ENCODE results near the gene ABHD11.
A peak's percentile ranks its signal among the peaks of the same experiment; 100 is the strongest.
"Not testable (repeated sequence)": the region's sequence is repeated elsewhere in the genome, so short reads cannot be mapped to it uniquely, and the experiment has no call there.

ABHD11 gene

GRCh38 chr7:73717991-73718405 lies 20.6 kb downstream of the ABHD11 start:
- peaks cover 2% of the 10 kb centered on the region for H3K36me3 Mint-ChIP-seq (ENCODE audit: low read depth)
- peaks cover 37% of the 10 kb centered on the region for H3K4me1 Mint-ChIP-seq (ENCODE audit: low read depth)
- H3K27ac Mint-ChIP-seq: peak overlapping the region; percentile 80
- no peaks in the 10 kb centered on the region for H3K9me3 Mint-ChIP-seq
- H3K4me3 Mint-ChIP-seq: peak overlapping the region; percentile 85
- peaks cover 6% of the 10 kb centered on the region for H3K27me3 Mint-ChIP-seq

DNA sequence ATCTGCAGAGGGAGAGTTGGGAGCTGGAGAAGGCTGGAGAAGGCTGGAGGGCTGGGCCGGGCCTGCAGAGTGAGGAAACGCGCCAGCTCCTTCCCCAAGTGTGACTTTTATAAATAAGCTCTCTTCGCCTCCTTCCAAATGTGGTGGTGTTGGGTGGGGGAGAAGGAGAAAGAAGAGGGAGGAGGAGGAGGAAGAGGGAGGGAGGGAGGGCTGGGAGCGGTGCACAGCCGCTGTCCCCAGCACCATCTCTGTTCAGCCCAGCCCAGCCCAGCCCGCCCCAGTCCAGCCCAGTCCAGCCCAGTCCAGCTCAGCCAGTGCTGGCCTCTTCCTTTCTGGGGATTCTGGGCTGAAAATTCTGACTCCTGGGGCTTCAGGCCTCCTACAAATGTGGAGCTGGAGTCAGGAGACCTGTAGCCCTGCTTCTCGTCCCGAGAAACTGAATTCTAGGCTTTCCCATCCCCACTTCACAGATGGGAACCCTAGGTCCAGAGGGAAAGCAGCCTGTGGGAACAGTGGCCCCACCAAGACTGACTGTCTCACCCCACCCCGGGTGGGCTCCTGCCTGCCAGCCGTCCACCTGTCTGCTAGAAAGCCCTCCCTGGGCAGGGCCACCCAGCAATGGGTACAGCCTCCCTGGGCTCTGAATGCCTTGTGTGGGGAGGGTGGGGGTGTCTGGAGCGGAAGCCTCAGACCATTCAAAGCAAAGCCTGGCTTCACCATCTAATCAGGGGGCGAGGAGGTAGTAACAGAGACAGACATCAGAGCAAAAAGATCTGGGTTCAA lies 21.4 kb downstream of the ABHD11 start:
- H3K27ac Mint-ChIP-seq: no peak overlapping the region
- peaks cover 3% of the 10 kb centered on the region for H3K36me3 Mint-ChIP-seq (ENCODE audit: low read depth)
- peaks cover 44% of the 10 kb centered on the region for H3K4me1 Mint-ChIP-seq (ENCODE audit: low read depth)
- H3K27me3 Mint-ChIP-seq: peaks cover 6% of the 10 kb centered on the region
- peak overlapping the region; percentile 85 for H3K4me3 Mint-ChIP-seq
- no peaks in the 10 kb centered on the region for H3K9me3 Mint-ChIP-seq

- Mint-ChIP-seq H3K36me3 (ENCODE audit: low read depth) (peaks cover 3% of the 10 kb centered on the region), H3K4me3 (no peak overlapping the region)
Measured at GRCh38 chr7:73716318-73716890, 22.2 kb downstream of the ABHD11 start.

GRCh38 chr7:73715648-73716317 lies 22.8 kb downstream of the ABHD11 start:
- no peaks in the 10 kb centered on the region for H3K9me3 Mint-ChIP-seq
- peaks cover 6% of the 10 kb centered on the region for H3K27me3 Mint-ChIP-seq
- peak overlapping the region; percentile 58 for H3K27ac Mint-ChIP-seq
- peak overlapping the region; percentile 26 for H3K4me3 Mint-ChIP-seq
- H3K4me1 Mint-ChIP-seq (ENCODE audit: low read depth): peaks cover 44% of the 10 kb centered on the region
- H3K36me3 Mint-ChIP-seq (ENCODE audit: low read depth): peaks cover 3% of the 10 kb centered on the region

More at GRCh38 chr7:73716318-73716890, 22.2 kb downstream of the ABHD11 start:
- H3K27ac Mint-ChIP-seq: peak overlapping the region; percentile 58
- H3K4me1 Mint-ChIP-seq (ENCODE audit: low read depth): peaks cover 44% of the 10 kb centered on the region
- peaks cover 6% of the 10 kb centered on the region for H3K27me3 Mint-ChIP-seq
- no peaks in the 10 kb centered on the region for H3K9me3 Mint-ChIP-seq

DNA sequence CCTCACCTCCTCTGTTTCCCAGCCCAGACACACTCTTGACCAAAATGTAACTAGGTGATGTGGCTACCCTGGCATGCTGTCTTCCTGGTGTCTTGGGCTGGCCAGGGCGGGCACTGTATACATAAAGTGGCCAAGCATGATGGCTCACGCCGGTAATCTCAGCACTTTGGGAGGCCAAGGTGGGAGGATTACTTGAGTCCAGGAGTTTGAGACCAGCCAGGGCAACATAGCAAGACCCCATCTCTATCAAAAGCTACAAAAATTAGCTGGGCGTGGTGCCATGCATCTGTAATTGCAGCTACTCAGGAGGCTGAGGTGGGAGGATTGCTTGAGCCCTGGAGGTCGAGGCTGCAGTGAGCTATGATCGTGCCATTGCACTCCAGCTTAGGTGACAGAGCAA lies 25.3 kb downstream of the ABHD11 start:
- H3K9me3 Mint-ChIP-seq; H3K36me3 Mint-ChIP-seq (ENCODE audit: low read depth); H3K4me3 Mint-ChIP-seq; H3K27me3 Mint-ChIP-seq; H3K27ac Mint-ChIP-seq: not testable (repeated sequence)
- H3K4me1 Mint-ChIP-seq (ENCODE audit: low read depth): peaks cover 41% of the 10 kb centered on the region

- H3K27me3 Mint-ChIP-seq: no peaks in the 10 kb centered on the region
- no peaks in the 10 kb centered on the region for H3K9me3 Mint-ChIP-seq
- H3K4me1 Mint-ChIP-seq (ENCODE audit: low read depth): peaks cover 36% of the 10 kb centered on the region
- H3K4me3 Mint-ChIP-seq: no peak overlapping the region
- H3K36me3 Mint-ChIP-seq (ENCODE audit: low read depth): peaks cover 3% of the 10 kb centered on the region
- no peak overlapping the region for H3K27ac Mint-ChIP-seq
Measured at GRCh38 chr7:73712773-73713172, 25.8 kb downstream of the ABHD11 start.

DNA sequence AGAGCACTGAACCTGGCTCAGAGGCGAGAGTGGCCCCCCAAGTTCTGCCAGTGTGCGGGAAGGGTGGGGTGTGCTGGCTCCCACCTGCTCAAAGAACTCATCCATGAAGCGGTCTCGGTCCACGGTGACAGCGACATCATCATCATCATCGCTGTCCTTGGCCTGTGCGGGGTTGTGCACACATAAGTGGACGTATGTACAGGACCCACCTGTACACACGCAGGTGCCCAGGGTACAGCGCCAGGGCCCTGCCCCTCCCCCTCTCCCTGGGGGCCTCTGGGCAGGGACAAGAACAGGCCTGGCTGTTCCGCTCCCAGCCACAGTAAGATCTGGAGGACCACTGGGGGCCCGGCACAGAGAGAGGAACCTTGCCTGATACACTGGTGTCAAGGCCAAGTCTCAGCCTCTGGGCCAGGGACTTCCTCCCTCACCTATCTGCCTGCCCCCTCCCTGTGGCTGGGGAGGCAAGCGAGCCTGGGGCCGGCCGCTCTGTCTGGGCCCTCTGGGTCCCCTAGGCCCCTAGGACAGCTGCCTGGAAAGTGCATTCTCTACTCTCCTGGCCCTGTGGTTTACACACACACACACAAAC lies 29.5 kb downstream of the ABHD11 start:
- Mint-ChIP-seq H3K9me3 (no peaks in the 10 kb centered on the region), H3K4me3 (no peak overlapping the region), H3K27ac (no peak overlapping the region), H3K27me3 (no peaks in the 10 kb centered on the region), H3K4me1 (ENCODE audit: low read depth) (peaks cover 21% of the 10 kb centered on the region), H3K36me3 (ENCODE audit: low read depth) (peaks cover 3% of the 10 kb centered on the region)

GRCh38 chr7:73707045-73707631 lies 31.5 kb downstream of the ABHD11 start:
- H3K27ac Mint-ChIP-seq: no peak overlapping the region
- peaks cover 13% of the 10 kb centered on the region for H3K4me1 Mint-ChIP-seq (ENCODE audit: low read depth)
- H3K36me3 Mint-ChIP-seq (ENCODE audit: low read depth): peaks cover 10% of the 10 kb centered on the region
- no peak overlapping the region for H3K4me3 Mint-ChIP-seq
- H3K9me3 Mint-ChIP-seq: no peaks in the 10 kb centered on the region
- no peaks in the 10 kb centered on the region for H3K27me3 Mint-ChIP-seq

DNA sequence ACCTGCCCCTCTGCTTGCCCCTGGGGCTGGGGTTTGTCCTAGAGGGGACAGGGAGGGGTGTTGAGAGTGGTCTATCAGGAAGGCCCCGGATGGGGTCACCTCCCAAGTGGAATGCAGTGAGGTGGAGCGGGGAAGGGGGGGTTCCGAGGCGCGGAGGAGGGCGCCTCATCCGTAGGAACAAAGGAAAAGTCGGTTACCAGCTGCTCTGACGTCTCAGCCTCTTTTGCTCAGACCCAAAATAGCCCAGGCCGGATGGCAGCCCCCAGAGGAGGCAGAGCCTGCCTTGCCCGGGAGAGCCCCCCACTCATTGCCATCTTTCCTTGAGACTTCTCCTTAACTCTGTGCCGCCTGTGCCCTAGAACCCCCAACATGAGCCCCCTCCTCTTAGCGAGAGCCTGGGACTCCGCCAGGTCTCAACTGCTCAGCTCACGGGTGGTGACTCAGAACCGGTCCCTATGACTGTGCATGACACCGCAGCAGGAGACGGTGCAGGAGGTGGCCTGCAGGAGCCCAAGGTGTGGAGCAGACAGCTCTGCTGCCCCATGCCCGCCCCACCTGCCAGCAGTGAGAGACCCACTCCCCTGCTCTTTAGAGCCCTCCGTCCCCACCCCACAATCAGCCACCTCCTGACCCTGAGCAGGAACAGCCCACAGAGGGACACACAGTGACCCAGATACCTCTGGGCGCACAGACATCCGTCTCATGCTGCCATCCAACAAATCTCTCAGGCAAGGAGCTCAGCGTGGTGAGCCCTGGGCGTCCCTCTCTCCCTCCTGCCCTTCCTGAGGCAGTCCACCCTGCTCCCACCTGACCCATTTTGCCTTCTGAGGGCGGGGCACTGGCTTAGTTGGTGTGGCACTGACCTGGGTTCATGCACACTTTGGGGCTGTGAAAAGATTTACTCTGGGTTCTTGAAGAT lies 32.2 kb downstream of the ABHD11 start:
- no peaks in the 10 kb centered on the region for H3K27me3 Mint-ChIP-seq
- no peaks in the 10 kb centered on the region for H3K9me3 Mint-ChIP-seq
- H3K27ac Mint-ChIP-seq: no peak overlapping the region
- peaks cover 13% of the 10 kb centered on the region for H3K4me1 Mint-ChIP-seq (ENCODE audit: low read depth)
- H3K4me3 Mint-ChIP-seq: no peak overlapping the region
- H3K36me3 Mint-ChIP-seq (ENCODE audit: low read depth): peaks cover 18% of the 10 kb centered on the region

DNA sequence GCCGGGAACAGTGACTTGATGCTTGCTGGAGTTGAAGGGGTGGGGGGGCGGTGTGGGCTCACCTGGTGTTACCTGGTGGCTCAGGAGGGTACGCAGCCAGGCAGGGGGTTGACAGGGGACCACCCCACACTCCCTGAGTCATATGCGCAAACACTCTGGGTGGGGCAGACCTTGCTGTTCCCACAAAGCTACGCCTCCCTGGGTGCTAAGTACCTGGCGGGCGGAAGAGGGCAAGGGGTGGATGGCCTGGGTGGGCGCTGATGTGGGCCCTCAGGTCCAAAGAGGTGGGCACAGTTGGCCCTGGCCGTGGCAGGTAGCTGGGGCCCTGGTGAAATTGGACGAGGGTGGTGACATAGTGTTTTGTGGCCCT lies 33.1 kb downstream of the ABHD11 start:
- Mint-ChIP-seq H3K36me3 (ENCODE audit: low read depth) (peaks cover 18% of the 10 kb centered on the region), H3K4me3 (no peak overlapping the region), H3K9me3 (no peaks in the 10 kb centered on the region)

GRCh38 chr7:73704640-73705550 lies 33.7 kb downstream of the ABHD11 start:
- Mint-ChIP-seq H3K9me3 (no peaks in the 10 kb centered on the region), H3K4me1 (ENCODE audit: low read depth) (peaks cover 13% of the 10 kb centered on the region), H3K36me3 (ENCODE audit: low read depth) (peaks cover 18% of the 10 kb centered on the region), H3K27ac (no peak overlapping the region), H3K4me3 (no peak overlapping the region), H3K27me3 (no peaks in the 10 kb centered on the region)

More for the DNA sequence above, 33.1 kb downstream of the ABHD11 start:
- no peaks in the 10 kb centered on the region for H3K27me3 Mint-ChIP-seq
- peaks cover 13% of the 10 kb centered on the region for H3K4me1 Mint-ChIP-seq (ENCODE audit: low read depth)
- no peak overlapping the region for H3K27ac Mint-ChIP-seq

GRCh38 chr7:73703757-73704639 lies 34.6 kb downstream of the ABHD11 start:
- Mint-ChIP-seq H3K27me3 (no peaks in the 10 kb centered on the region), H3K36me3 (ENCODE audit: low read depth) (peaks cover 21% of the 10 kb centered on the region), H3K4me1 (ENCODE audit: low read depth) (peaks cover 13% of the 10 kb centered on the region), H3K9me3 (no peaks in the 10 kb centered on the region), H3K4me3 (no peak overlapping the region), H3K27ac (no peak overlapping the region)
